Smooth muscle cell (in vitro differentiated cells): ENCODE measurements around the gene OR10A6. TPM values are rescaled to one million over a fixed set of nuclear protein-coding genes. Genes with fewer than 3 reads are reported as not detected.

Source experiments
- DNase-seq: peaks from one replicate; lab custom pipeline; 2025; ENCODE audit not compliant: unreplicated experiment; lab: John Stamatoyannopoulos, UW
- H2AFZ ChIP-seq: fragments of 200-600 bp; sonication (generic); 2 replicates; pipeline ENCODE4 v1.6.0; 2016; ENCODE audit warnings: antibody characterized with exemption, low read depth, mild to moderate bottlenecking
- H3F3A ChIP-seq: fragments of 200-600 bp; sonication (generic); 2 replicates; pipeline ENCODE4 v1.6.0; 2017; ENCODE audit warnings: antibody characterized with exemption, low read depth
- H3K27ac ChIP-seq: fragments of 200-600 bp; sonication (generic); 2 replicates; pipeline ENCODE4 v1.5.1; 2016; ENCODE audit warnings: low read depth, mild to moderate bottlenecking
- H3K27me3 ChIP-seq: fragments of 200-600 bp; sonication (generic); 2 replicates; pipeline ENCODE4 v1.6.1; 2016; ENCODE audit warnings: low read depth, mild to moderate bottlenecking
- H3K36me3 ChIP-seq: fragments of 200-600 bp; sonication (generic); 2 replicates; pipeline ENCODE4 v1.5.1; 2016; ENCODE audit warnings: low read depth
- H3K4me1 ChIP-seq: fragments of 200-600 bp; sonication (generic); 2 replicates; pipeline ENCODE4 v1.5.1; 2016; ENCODE audit warnings: low read depth
- H3K4me2 ChIP-seq: fragments of 200-600 bp; sonication (generic); 2 replicates; pipeline ENCODE4 v1.6.0; 2016; ENCODE audit warnings: mild to moderate bottlenecking
- H3K4me3 ChIP-seq: fragments of 200-600 bp; sonication (generic); 2 replicates; pipeline ENCODE4 v1.5.1; 2016; ENCODE audit warnings: mild to moderate bottlenecking
- H3K79me2 ChIP-seq: fragments of 200-600 bp; sonication (generic); 2 replicates; pipeline ENCODE4 v1.6.0; 2016; ENCODE audit warnings: low read depth, mild to moderate bottlenecking
- H3K9ac ChIP-seq: fragments of 200-600 bp; sonication (generic); 2 replicates; pipeline ENCODE4 v1.6.0; 2016; ENCODE audit warnings: low read depth
- H3K9me3 ChIP-seq: fragments of 200-600 bp; sonication (generic); replicated peaks from 2 replicates; pipeline ENCODE4 v1.5.1; 2016; ENCODE audit warnings: low read depth
- H4K20me1 ChIP-seq: fragments of 200-600 bp; sonication (generic); 2 replicates; pipeline ENCODE4 v1.6.0; 2016; ENCODE audit warnings: low read depth
- CTCF ChIP-seq: fragments of 200-600 bp; sonication (generic); IDR thresholded peaks from 2 replicates; pipeline ENCODE4 v1.5.1; 2017; ENCODE audit warnings: borderline replicate concordance, mild to moderate bottlenecking, antibody characterized with exemption; ENCODE audit not compliant: insufficient read depth, poor library complexity, severe bottlenecking
- WGBS: methylation state at CpG from one replicate; pipeline ENCODE4 v1.1.7; 2016; ENCODE audit warnings: low lambda C conversion rate; 5-methylcytosine and 5-hydroxymethylcytosine counted together
- polyA plus RNA-seq: library from polyadenylated mRNA; unstranded; fragments of >200 nt; fragmentation: Nextera tagmentation; extraction: Ambion mirVana; gene quantifications from 2 replicates; pipeline ENCODE4 v1.2.1, GENCODE V29; 2016
- total RNA-seq: library from RNA; depleted of rRNA; stranded (reverse); fragments of >200 nt; gene quantifications from 2 replicates; pipeline ENCODE4 v1.2.3, GENCODE V29; 2014

Gene OR10A6
- total and polyA plus RNA-seq, 2 experiments from 2014 or later: 0.31 TPM; not detected in 1

DNA sequence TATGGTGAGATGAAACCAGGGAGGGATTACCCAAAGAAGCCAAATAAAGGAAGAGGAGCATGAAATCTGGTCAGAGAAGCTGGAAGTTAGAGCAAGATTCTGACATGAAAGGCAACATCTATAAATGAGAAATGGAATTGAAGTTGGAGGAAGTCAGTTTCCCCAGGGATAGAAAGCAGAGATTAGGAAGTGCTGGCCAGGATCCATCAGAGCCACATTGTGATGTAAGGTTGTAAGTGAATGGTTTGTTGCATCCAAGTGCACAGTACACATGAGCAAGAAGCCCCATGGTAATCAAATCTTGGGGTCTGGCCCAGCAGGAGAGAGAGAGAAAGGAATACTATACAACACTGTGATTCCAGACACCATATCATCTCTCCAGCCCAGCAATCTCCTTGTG lies 40.8 kb upstream of the OR10A6 start:
- H3K9me3 ChIP-seq: no peaks in the 10 kb centered on the region
- H3K27ac ChIP-seq: no peak overlapping the region
- no peaks in the 10 kb centered on the region for H3F3A ChIP-seq
- no peak for TF ChIP-seq CTCF
- no peaks in the 10 kb centered on the region for H3K4me1 ChIP-seq
- H3K36me3 ChIP-seq: no peaks in the 10 kb centered on the region
- no peaks in the 10 kb centered on the region for H4K20me1 ChIP-seq
- H3K4me3 ChIP-seq: no peak overlapping the region
- no peaks in the 10 kb centered on the region for H3K79me2 ChIP-seq
- no peak overlapping the region for H2AFZ ChIP-seq
- H3K27me3 ChIP-seq: no peaks in the 10 kb centered on the region
- H3K9ac ChIP-seq: no peak overlapping the region
- DNase-seq: no peak
- no peak overlapping the region for H3K4me2 ChIP-seq

- Histone ChIP-seq H3K27me3 (no peaks in the 10 kb centered on the region), H3K4me3 (no peak overlapping the region), H2AFZ (no peak overlapping the region), H3K27ac (no peak overlapping the region), H3K79me2 (no peaks in the 10 kb centered on the region), H3K9ac (no peak overlapping the region), H3K4me1 (no peaks in the 10 kb centered on the region), H3K4me2 (no peak overlapping the region), H3F3A (no peaks in the 10 kb centered on the region), H3K36me3 (no peaks in the 10 kb centered on the region), H3K9me3 (no peaks in the 10 kb centered on the region), H4K20me1 (no peaks in the 10 kb centered on the region)
- no peak for TF ChIP-seq CTCF
- no peak for DNase-seq
- WGBS: 48% methylated on average over 3 of the region's 3 CpGs
Measured at GRCh38 chr11:7969756-7970646, 38.9 kb upstream of the OR10A6 start.

- no peak for DNase-seq
- Histone ChIP-seq H2AFZ (peak overlapping the region; percentile 29), H3K4me1 (no peaks in the 10 kb centered on the region), H3K27me3 (no peaks in the 10 kb centered on the region), H3K9ac (no peak overlapping the region), H3K4me2 (no peak overlapping the region), H4K20me1 (no peaks in the 10 kb centered on the region), H3K9me3 (no peaks in the 10 kb centered on the region), H3K4me3 (no peak overlapping the region), H3F3A (no peaks in the 10 kb centered on the region), H3K36me3 (no peaks in the 10 kb centered on the region), H3K79me2 (no peaks in the 10 kb centered on the region), H3K27ac (peak overlapping the region; percentile 19)
- TF ChIP-seq CTCF: no peak
- 27% methylated on average over 2 of the region's 2 CpGs for WGBS
Measured at GRCh38 chr11:7968686-7969085, 37.6 kb upstream of the OR10A6 start.

- H4K20me1 ChIP-seq: no peaks in the 10 kb centered on the region
- H3K36me3 ChIP-seq: no peaks in the 10 kb centered on the region
- no peaks in the 10 kb centered on the region for H3K9me3 ChIP-seq
- no peaks in the 10 kb centered on the region for H3F3A ChIP-seq
- H3K79me2 ChIP-seq: no peaks in the 10 kb centered on the region
- no peak for DNase-seq
- no peak overlapping the region for H3K27ac ChIP-seq
- no peaks in the 10 kb centered on the region for H3K4me1 ChIP-seq
- H3K9ac ChIP-seq: no peak overlapping the region
- H3K4me3 ChIP-seq: no peak overlapping the region
- no peak for TF ChIP-seq CTCF
- no peaks in the 10 kb centered on the region for H3K27me3 ChIP-seq
- no peak overlapping the region for H3K4me2 ChIP-seq
- no peak overlapping the region for H2AFZ ChIP-seq
Measured at GRCh38 chr11:7967826-7968225, 36.8 kb upstream of the OR10A6 start.
